ENCODE results near the gene SYP.

GRCh38 chrX:49193542-49193964, 6.4 kb downstream of the SYP start:
- TF ChIP-seq POLR2A (IDR thresholded peaks at IDR 0.05) (no peak), CTCF (IDR thresholded peaks at IDR 0.05) (no peak), POLR2AphosphoS5 (IDR thresholded peaks at IDR 0.05) (no peak)

All from prostate gland (tissue), 2 donors.